ENCODE data around the gene CDCP2.
"Not testable (repeated sequence)": the region's sequence is repeated elsewhere in the genome, so short reads cannot be mapped to it uniquely, and the experiment has no call there.

DNA sequence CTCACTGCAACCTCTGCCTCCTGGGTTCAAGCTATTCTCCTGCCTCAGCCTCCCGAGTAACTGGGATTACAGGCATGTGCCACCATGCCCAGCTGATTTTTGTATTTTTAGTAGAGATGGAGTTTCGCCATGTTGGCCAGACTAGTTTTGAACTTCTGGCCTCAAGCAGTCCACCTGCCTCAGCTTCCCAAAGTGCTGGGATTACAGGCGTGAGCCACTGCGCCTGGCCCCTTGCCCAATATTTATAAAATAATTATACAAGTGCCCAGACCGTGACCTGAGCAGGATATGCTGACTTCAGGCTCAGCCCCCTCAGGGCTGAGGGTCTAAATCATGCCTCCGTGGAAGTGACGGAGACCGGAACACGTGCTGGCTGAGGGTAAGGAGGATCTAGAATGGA is 48.2 kb downstream of the CDCP2 start:
- TF ChIP-seq, protein P1, sequence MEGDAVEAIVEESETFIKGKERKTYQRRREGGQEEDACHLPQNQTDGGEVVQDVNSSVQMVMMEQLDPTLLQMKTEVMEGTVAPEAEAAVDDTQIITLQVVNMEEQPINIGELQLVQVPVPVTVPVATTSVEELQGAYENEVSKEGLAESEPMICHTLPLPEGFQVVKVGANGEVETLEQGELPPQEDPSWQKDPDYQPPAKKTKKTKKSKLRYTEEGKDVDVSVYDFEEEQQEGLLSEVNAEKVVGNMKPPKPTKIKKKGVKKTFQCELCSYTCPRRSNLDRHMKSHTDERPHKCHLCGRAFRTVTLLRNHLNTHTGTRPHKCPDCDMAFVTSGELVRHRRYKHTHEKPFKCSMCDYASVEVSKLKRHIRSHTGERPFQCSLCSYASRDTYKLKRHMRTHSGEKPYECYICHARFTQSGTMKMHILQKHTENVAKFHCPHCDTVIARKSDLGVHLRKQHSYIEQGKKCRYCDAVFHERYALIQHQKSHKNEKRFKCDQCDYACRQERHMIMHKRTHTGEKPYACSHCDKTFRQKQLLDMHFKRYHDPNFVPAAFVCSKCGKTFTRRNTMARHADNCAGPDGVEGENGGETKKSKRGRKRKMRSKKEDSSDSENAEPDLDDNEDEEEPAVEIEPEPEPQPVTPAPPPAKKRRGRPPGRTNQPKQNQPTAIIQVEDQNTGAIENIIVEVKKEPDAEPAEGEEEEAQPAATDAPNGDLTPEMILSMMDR (IDR thresholded peaks at IDR 0.05): not testable (repeated sequence)
- TF ChIP-seq, protein P2, sequence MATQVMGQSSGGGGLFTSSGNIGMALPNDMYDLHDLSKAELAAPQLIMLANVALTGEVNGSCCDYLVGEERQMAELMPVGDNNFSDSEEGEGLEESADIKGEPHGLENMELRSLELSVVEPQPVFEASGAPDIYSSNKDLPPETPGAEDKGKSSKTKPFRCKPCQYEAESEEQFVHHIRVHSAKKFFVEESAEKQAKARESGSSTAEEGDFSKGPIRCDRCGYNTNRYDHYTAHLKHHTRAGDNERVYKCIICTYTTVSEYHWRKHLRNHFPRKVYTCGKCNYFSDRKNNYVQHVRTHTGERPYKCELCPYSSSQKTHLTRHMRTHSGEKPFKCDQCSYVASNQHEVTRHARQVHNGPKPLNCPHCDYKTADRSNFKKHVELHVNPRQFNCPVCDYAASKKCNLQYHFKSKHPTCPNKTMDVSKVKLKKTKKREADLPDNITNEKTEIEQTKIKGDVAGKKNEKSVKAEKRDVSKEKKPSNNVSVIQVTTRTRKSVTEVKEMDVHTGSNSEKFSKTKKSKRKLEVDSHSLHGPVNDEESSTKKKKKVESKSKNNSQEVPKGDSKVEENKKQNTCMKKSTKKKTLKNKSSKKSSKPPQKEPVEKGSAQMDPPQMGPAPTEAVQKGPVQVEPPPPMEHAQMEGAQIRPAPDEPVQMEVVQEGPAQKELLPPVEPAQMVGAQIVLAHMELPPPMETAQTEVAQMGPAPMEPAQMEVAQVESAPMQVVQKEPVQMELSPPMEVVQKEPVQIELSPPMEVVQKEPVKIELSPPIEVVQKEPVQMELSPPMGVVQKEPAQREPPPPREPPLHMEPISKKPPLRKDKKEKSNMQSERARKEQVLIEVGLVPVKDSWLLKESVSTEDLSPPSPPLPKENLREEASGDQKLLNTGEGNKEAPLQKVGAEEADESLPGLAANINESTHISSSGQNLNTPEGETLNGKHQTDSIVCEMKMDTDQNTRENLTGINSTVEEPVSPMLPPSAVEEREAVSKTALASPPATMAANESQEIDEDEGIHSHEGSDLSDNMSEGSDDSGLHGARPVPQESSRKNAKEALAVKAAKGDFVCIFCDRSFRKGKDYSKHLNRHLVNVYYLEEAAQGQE (IDR thresholded peaks at IDR 0.05; ENCODE audit: insufficient read depth in 1 of 2, low read depth in 2 of 2, low read length in 1 of 2): not testable (repeated sequence)
- TF ChIP-seq TCF7L2 (IDR thresholded peaks at IDR 0.05; ENCODE audit: low read depth, low read length): not testable (repeated sequence)
